SU-DHL-6 (cell line): ENCODE measurements around the gene SLC48A1.

Source experiments
- H2AFZ ChIP-seq: fragments of 200-600 bp; sonication (generic); 2 replicates; pipeline ENCODE4 v1.6.1; 2014; ENCODE audit warnings: low read depth, mild to moderate bottlenecking, moderate library complexity, mixed read lengths, antibody characterized with exemption, low read length; ENCODE audit not compliant: severe bottlenecking
- H3F3A ChIP-seq: fragments of 200-600 bp; shearing (Covaris generic); 2 replicates; pipeline ENCODE4 v1.6.0; 2016; ENCODE audit warnings: antibody characterized with exemption, mild to moderate bottlenecking; ENCODE audit not compliant: insufficient read depth
- H3K27ac ChIP-seq: fragments of 200-600 bp; sonication (generic); 2 replicates; pipeline ENCODE4 v1.5.1; 2016; ENCODE audit warnings: low read depth, mild to moderate bottlenecking, low read length, moderate library complexity, mixed read lengths
- H3K27me3 ChIP-seq: fragments of 200-600 bp; sonication (generic), shearing (Covaris generic); 2 replicates; pipeline ENCODE4 v1.6.0; 2014; ENCODE audit warnings: mild to moderate bottlenecking, low read length
- H3K36me3 ChIP-seq: fragments of 200-600 bp; sonication (generic); 2 replicates; pipeline ENCODE4 v1.6.1; 2014; ENCODE audit warnings: mild to moderate bottlenecking, low read length, mixed read lengths
- H3K4me2 ChIP-seq: fragments of 300-600, 200-600 bp; shearing (Covaris generic), sonication (generic); 2 replicates; pipeline ENCODE4 v1.6.0; 2014; ENCODE audit warnings: low read length, low read depth, mild to moderate bottlenecking; ENCODE audit not compliant: poor library complexity, severe bottlenecking
- H3K4me3 ChIP-seq: fragments of 200-600 bp; sonication (generic); 2 replicates; pipeline ENCODE4 v1.5.1; 2014; ENCODE audit warnings: antibody characterized with exemption, low read length, mild to moderate bottlenecking, mixed read lengths; ENCODE audit not compliant: insufficient read depth, poor library complexity, severe bottlenecking
- H3K79me2 ChIP-seq: fragments of 200-600 bp; sonication (generic); 2 replicates; pipeline ENCODE4 v1.6.1; 2014; ENCODE audit warnings: mild to moderate bottlenecking, low read length, moderate library complexity; ENCODE audit not compliant: insufficient read depth
- H3K9ac ChIP-seq: fragments of 200-600 bp; sonication (generic); 2 replicates; pipeline ENCODE4 v1.7.0; 2014; ENCODE audit warnings: mild to moderate bottlenecking, low read length
- H3K9me2 ChIP-seq: fragments of 200-600 bp; sonication (generic); replicated peaks from 2 replicates; pipeline ENCODE4 v1.6.1; 2014; ENCODE audit warnings: low read length; ENCODE audit not compliant: insufficient read depth
- H3K9me3 ChIP-seq: fragments of 200-600 bp; sonication (generic); 2 replicates; pipeline ENCODE4 v1.6.1; 2014; ENCODE audit warnings: low read length, mixed read lengths; ENCODE audit not compliant: insufficient read depth
- H4K20me1 ChIP-seq: fragments of 200-600 bp; sonication (generic); 2 replicates; pipeline ENCODE4 v1.6.1; 2014; ENCODE audit warnings: low read depth, mild to moderate bottlenecking, antibody characterized with exemption, low read length, moderate library complexity, mixed read lengths
- CTCF ChIP-seq: fragments of 200-600 bp; sonication (generic); IDR thresholded peaks from one replicate; pipeline ENCODE4 v1.5.1; 2017; ENCODE audit warnings: antibody characterized with exemption, mild to moderate bottlenecking, low read length, moderate library complexity; ENCODE audit not compliant: insufficient read depth, poor library complexity, severe bottlenecking
- EZH2phosphoT487 ChIP-seq: fragments of 200-600 bp; sonication (generic), shearing (Covaris generic); conservative IDR thresholded peaks from 2 replicates; pipeline ENCODE4 v1.6.1; 2018; ENCODE audit warnings: mild to moderate bottlenecking, antibody characterized with exemption, low read length, moderate library complexity, mixed read lengths

SLC48A1 gene

GRCh38 chr12:47803191-47803875, 30.3 kb downstream of the SLC48A1 start:
- Histone ChIP-seq H3K4me2 (no peak overlapping the region), H3K79me2 (no peaks in the 10 kb centered on the region; the same call in none of the 2 replicates), H3K27ac (no peak overlapping the region), H2AFZ (no peak overlapping the region), H3K36me3 (no peaks in the 10 kb centered on the region), H3K9ac (no peak overlapping the region), H3K27me3 (no peaks in the 10 kb centered on the region), H3K4me3 (no peak overlapping the region), H4K20me1 (no peaks in the 10 kb centered on the region; the same call in 1 of the 2 replicates), H3F3A (peaks cover 8% of the 10 kb centered on the region; the same call in 1 of the 2 replicates), H3K9me3 (no peaks in the 10 kb centered on the region), H3K9me2 (no peaks in the 10 kb centered on the region)
- no peak for TF ChIP-seq EZH2phosphoT487
- no peak for TF ChIP-seq CTCF

GRCh38 chr12:47804171-47804570, 31.1 kb downstream of the SLC48A1 start:
- Histone ChIP-seq H3K9me2 (no peaks in the 10 kb centered on the region), H3F3A (peaks cover 13% of the 10 kb centered on the region; the same call in 1 of the 2 replicates), H3K27ac (no peak overlapping the region), H3K4me2 (no peak overlapping the region), H3K9ac (no peak overlapping the region), H3K27me3 (no peaks in the 10 kb centered on the region), H3K79me2 (peaks cover 6% of the 10 kb centered on the region), H3K9me3 (no peaks in the 10 kb centered on the region), H3K4me3 (no peak overlapping the region), H2AFZ (no peak overlapping the region), H4K20me1 (no peaks in the 10 kb centered on the region; the same call in 1 of the 2 replicates), H3K36me3 (no peaks in the 10 kb centered on the region)
- no peak for TF ChIP-seq EZH2phosphoT487
- no peak for TF ChIP-seq CTCF

- Histone ChIP-seq H3K27me3 (no peaks in the 10 kb centered on the region), H3K4me3 (no peak overlapping the region), H3K27ac (no peak overlapping the region), H3F3A (peaks cover 16% of the 10 kb centered on the region; the same call in 1 of the 2 replicates), H3K9me3 (no peaks in the 10 kb centered on the region), H3K79me2 (peaks cover 10% of the 10 kb centered on the region), H3K36me3 (no peaks in the 10 kb centered on the region), H4K20me1 (no peaks in the 10 kb centered on the region; the same call in 1 of the 2 replicates), H3K9me2 (no peaks in the 10 kb centered on the region), H2AFZ (no peak overlapping the region), H3K9ac (no peak overlapping the region), H3K4me2 (no peak overlapping the region)
- TF ChIP-seq CTCF (no peak), EZH2phosphoT487 (no peak)
These were observed 32.4 kb downstream of the SLC48A1 start for GRCh38 chr12:47805417-47805816.
